WTC11 (cell line): ENCODE measurements around the gene CTNNA1. TPM values are rescaled to one million over a fixed set of nuclear protein-coding genes. Genes with fewer than 3 reads are reported as not detected.
"Not testable (repeated sequence)": the region's sequence is repeated elsewhere in the genome, so short reads cannot be mapped to it uniquely, and the experiment has no call there.

Experiments
- ATAC-seq: fragments of 200-7000 bp; cut with Tn5 transposase; 2 replicates; pipeline ENCODE4 v1.10.0; 2021; ENCODE audit warnings: mild to moderate bottlenecking, moderate library complexity
- CTCF ChIA-PET: fragments of 300-600 bp; sonication (Branson Sonifier 250); formaldehyde crosslinking; loops from one replicate; lab custom pipeline; 2021; ENCODE audit warnings: antibody characterized with exemption; lab: Charles Lee
- POLR2A ChIA-PET: fragments of 350-600 bp; sonication (Branson Sonifier 250); formaldehyde crosslinking; loops from one replicate; lab custom pipeline; 2021; ENCODE audit warnings: antibody characterized with exemption; lab: Charles Lee
- DNase-seq: peaks from one replicate; pipeline ENCODE4 v3.0.0; 2021; ENCODE audit warnings: low spot score
- H3K27ac Mint-ChIP-seq: 2 replicates; pipeline ENCODE4 v1.8.0; 2021; ENCODE audit warnings: mixed read lengths
- H3K27me3 Mint-ChIP-seq: 2 replicates; pipeline ENCODE4 v1.8.0; 2021; ENCODE audit warnings: low read depth, mild to moderate bottlenecking, moderate library complexity, mixed read lengths
- H3K36me3 Mint-ChIP-seq: 2 replicates; pipeline ENCODE4 v1.8.0; 2021; ENCODE audit warnings: mixed read lengths
- H3K4me1 Mint-ChIP-seq: 2 replicates; pipeline ENCODE4 v1.8.0; 2022; ENCODE audit warnings: mixed read lengths
- H3K4me3 Mint-ChIP-seq: 2 replicates; pipeline ENCODE4 v1.8.0; 2021; ENCODE audit warnings: mild to moderate bottlenecking, moderate library complexity, mixed read lengths
- H3K9me3 Mint-ChIP-seq: 2 replicates; pipeline ENCODE4 v1.8.0; 2021; ENCODE audit warnings: mixed read lengths
- CREM ChIP-seq: sonication (generic); formaldehyde crosslinking; IDR thresholded peaks from 2 replicates; pipeline ENCODE4 v1.8.1; 2022; ENCODE audit warnings: mild to moderate bottlenecking, missing genetic modification reagents, moderate library complexity
- ESRRA ChIP-seq: sonication (generic); formaldehyde crosslinking; IDR thresholded peaks from 2 replicates; pipeline ENCODE4 v1.8.1; 2022; ENCODE audit warnings: mild to moderate bottlenecking, missing genetic modification reagents, borderline replicate concordance
- FOXK1 ChIP-seq: sonication (generic); formaldehyde crosslinking; IDR thresholded peaks from 2 replicates; pipeline ENCODE4 v1.8.0; 2022; ENCODE audit warnings: mild to moderate bottlenecking, moderate library complexity, missing genetic modification reagents
- FOXP1 ChIP-seq: sonication (generic); formaldehyde crosslinking; IDR thresholded peaks from 2 replicates; pipeline ENCODE4 v1.8.0; 2022; ENCODE audit warnings: missing genetic modification reagents, mild to moderate bottlenecking, moderate library complexity, borderline replicate concordance
- GABPB1 ChIP-seq: sonication (generic); formaldehyde crosslinking; IDR thresholded peaks from 2 replicates; pipeline ENCODE4 v1.8.1; 2023; ENCODE audit warnings: mild to moderate bottlenecking, missing genetic modification reagents
- KAT7 ChIP-seq: sonication (generic); formaldehyde crosslinking; IDR thresholded peaks from 2 replicates; pipeline ENCODE4 v1.8.1; 2023; ENCODE audit warnings: missing genetic modification reagents, mild to moderate bottlenecking, borderline replicate concordance
- NR1H2 ChIP-seq: sonication (generic); formaldehyde crosslinking; IDR thresholded peaks from 2 replicates; pipeline ENCODE4 v1.9.0; 2021; ENCODE audit warnings: mild to moderate bottlenecking, moderate library complexity, missing genetic modification reagents
- NR2C2 ChIP-seq: sonication (generic); formaldehyde crosslinking; IDR thresholded peaks from 2 replicates; pipeline ENCODE4 v1.8.0; 2022; ENCODE audit warnings: mild to moderate bottlenecking, missing genetic modification reagents
- SOX15 ChIP-seq: fragments of 250-450 bp; sonication (Bioruptor Pico); IDR thresholded peaks from 2 replicates; pipeline ENCODE4 v1.9.0; 2021; ENCODE audit warnings: mild to moderate bottlenecking
- TP53 ChIP-seq: sonication (generic); formaldehyde crosslinking; IDR thresholded peaks from 2 replicates; pipeline ENCODE4 v1.8.1; 2023; ENCODE audit warnings: mild to moderate bottlenecking, missing genetic modification reagents
- ZBTB21 ChIP-seq: sonication (generic); formaldehyde crosslinking; IDR thresholded peaks from 2 replicates; pipeline ENCODE4 v1.8.1; 2023; ENCODE audit warnings: mild to moderate bottlenecking, missing genetic modification reagents, borderline replicate concordance
- ZNF219 ChIP-seq: sonication (generic); formaldehyde crosslinking; IDR thresholded peaks from 2 replicates; pipeline ENCODE4 v1.8.0; 2023; ENCODE audit warnings: missing genetic modification reagents, mild to moderate bottlenecking, borderline replicate concordance
- ZNF232 ChIP-seq: sonication (generic); formaldehyde crosslinking; IDR thresholded peaks from 2 replicates; pipeline ENCODE4 v1.8.0; 2022; ENCODE audit warnings: mild to moderate bottlenecking, missing genetic modification reagents
- ZNF263 ChIP-seq: sonication (generic); formaldehyde crosslinking; IDR thresholded peaks from 2 replicates; pipeline ENCODE4 v1.8.1; 2022; ENCODE audit warnings: low read depth, mild to moderate bottlenecking, moderate library complexity, missing genetic modification reagents
- total RNA-seq: library from RNA; stranded (reverse); gene quantifications from 3 replicates; pipeline ENCODE4 v1.2.3, GENCODE V29; 2021
- TF ChIP-seq, protein P1 (sequence below): sonication (generic); formaldehyde crosslinking; conservative IDR thresholded peaks from 2 replicates; pipeline ENCODE4 v1.8.1; 2023; ENCODE audit warnings: mild to moderate bottlenecking, low read depth, missing genetic modification reagents, moderate library complexity
- TF ChIP-seq, protein P2 (sequence below): sonication (generic); formaldehyde crosslinking; IDR thresholded peaks from 2 replicates; pipeline ENCODE4 v1.8.0; 2023; ENCODE audit warnings: missing genetic modification reagents, mild to moderate bottlenecking, borderline replicate concordance
- TF ChIP-seq, protein P3 (sequence below): sonication (generic); formaldehyde crosslinking; IDR thresholded peaks from 2 replicates; pipeline ENCODE4 v1.8.0; 2022; ENCODE audit warnings: mild to moderate bottlenecking, missing genetic modification reagents
- TF ChIP-seq, protein P4 (sequence below): sonication (generic); formaldehyde crosslinking; IDR thresholded peaks from 2 replicates; pipeline ENCODE4 v1.8.0; 2022; ENCODE audit warnings: mild to moderate bottlenecking, missing genetic modification reagents

Gene CTNNA1
- total RNA-seq, 1 experiment from 2014 or later, result 309 TPM

DNA sequence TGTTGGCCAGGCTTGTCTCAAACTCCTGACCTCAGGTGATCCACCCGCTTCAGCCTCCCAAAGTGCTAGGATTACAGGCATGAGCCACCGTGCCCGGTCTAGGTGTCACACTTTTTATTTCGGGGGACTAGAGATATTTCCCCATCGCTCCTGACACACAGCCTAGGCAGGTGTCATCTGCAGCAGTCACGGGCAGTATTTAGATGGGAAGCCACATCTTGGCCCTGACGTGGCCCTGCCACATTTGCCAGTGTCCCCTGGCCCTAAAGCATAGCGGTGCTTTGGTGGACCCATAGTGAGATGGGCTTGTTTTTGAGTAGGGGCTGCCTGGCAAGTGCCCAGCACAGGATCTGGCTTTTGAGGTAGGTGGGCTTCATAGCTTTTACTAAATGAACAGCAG, 167.0 kb downstream of the CTNNA1 start (continued):
- TF ChIP-seq, protein P1, sequence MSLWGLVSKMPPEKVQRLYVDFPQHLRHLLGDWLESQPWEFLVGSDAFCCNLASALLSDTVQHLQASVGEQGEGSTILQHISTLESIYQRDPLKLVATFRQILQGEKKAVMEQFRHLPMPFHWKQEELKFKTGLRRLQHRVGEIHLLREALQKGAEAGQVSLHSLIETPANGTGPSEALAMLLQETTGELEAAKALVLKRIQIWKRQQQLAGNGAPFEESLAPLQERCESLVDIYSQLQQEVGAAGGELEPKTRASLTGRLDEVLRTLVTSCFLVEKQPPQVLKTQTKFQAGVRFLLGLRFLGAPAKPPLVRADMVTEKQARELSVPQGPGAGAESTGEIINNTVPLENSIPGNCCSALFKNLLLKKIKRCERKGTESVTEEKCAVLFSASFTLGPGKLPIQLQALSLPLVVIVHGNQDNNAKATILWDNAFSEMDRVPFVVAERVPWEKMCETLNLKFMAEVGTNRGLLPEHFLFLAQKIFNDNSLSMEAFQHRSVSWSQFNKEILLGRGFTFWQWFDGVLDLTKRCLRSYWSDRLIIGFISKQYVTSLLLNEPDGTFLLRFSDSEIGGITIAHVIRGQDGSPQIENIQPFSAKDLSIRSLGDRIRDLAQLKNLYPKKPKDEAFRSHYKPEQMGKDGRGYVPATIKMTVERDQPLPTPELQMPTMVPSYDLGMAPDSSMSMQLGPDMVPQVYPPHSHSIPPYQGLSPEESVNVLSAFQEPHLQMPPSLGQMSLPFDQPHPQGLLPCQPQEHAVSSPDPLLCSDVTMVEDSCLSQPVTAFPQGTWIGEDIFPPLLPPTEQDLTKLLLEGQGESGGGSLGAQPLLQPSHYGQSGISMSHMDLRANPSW, result no peak
- no peak for TF ChIP-seq ZNF232 (CRISPR knock-in tag)
- TF ChIP-seq ESRRA, result no peak

DNA sequence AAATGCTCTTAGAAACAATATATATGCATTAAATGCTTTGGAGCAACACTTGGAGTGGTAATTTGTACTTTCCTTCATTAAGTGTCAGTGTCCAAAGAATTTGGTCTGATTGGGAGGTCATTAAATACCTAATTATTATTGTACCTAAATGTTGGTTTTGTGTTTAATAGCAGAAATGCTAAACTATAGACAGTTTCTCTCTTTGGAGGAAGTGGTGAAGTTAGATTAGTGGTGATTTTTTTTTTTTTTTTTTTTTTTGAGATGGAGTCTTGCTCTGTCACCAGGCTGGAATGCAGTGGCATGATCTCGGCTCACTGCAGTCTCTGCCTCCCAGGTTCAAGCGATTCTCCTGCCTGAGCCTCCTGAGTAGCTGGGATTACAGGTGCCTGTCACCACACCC, 168.1 kb downstream of the CTNNA1 start:
- CTCF ChIA-PET, result interaction anchor here (0.7 kb wide), 1 partner anchor 324 kb away, joined by 3 read pairs; no protein-coding TSS in a partner anchor
- peaks cover 26% of the 10 kb centered on the region for H3K36me3 Mint-ChIP-seq
- DNase-seq, H3K27me3 Mint-ChIP-seq, H3K9me3 Mint-ChIP-seq, POLR2A ChIA-PET, ATAC-seq, H3K4me1 Mint-ChIP-seq, H3K4me3 Mint-ChIP-seq: not testable (repeated sequence)
- peak overlapping the region; percentile 60; the same call in 1 of the 2 replicates for H3K27ac Mint-ChIP-seq

DNA sequence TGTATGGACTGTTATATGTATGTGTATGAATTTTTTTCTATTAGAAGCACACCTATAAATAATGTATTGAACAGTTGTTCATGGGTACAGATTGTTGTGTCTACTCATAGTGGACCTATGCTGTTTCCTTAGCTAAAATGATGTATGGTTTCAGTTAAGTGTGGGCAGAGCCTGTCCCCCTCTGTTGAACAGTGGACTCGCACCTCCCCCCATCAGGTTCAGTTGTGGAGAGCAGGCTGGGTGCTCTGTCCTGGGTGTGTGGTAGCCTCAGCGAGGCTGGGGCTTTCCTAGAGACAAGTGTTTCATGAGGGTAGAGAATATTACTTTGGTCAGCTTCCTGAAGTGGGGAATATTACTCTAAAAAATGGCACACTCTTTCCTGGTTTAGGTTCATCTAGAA, 169.3 kb downstream of the CTNNA1 start:
- Mint-ChIP-seq H3K27me3 (no peaks in the 10 kb centered on the region), H3K36me3 (peaks cover 32% of the 10 kb centered on the region), H3K4me3 (no peak overlapping the region), H3K27ac (peak overlapping the region; percentile 52; the same call in 1 of the 2 replicates)
- peak; percentile 32; the same call in 1 of the 2 replicates for ATAC-seq
- POLR2A ChIA-PET, result no interaction called here
- TF ChIP-seq TP53, result no peak
- no peak for TF ChIP-seq NR2C2 (CRISPR knock-in tag)
- TF ChIP-seq ZNF263 (CRISPR knock-in tag), result no peak
- TF ChIP-seq ZBTB21 (CRISPR knock-in tag), result no peak
- no peak for TF ChIP-seq NR1H2
- TF ChIP-seq CREM (CRISPR knock-in tag), result no peak
- TF ChIP-seq SOX15 (CRISPR knock-in tag), result no peak
- no peak for TF ChIP-seq ESRRA
- TF ChIP-seq, all 79 proteins: peak for 0
- CTCF ChIA-PET, result no interaction called here
- Mint-ChIP-seq H3K9me3 (no peaks in the 10 kb centered on the region), H3K4me1 (no peaks in the 10 kb centered on the region)
- no peak for DNase-seq

DNA sequence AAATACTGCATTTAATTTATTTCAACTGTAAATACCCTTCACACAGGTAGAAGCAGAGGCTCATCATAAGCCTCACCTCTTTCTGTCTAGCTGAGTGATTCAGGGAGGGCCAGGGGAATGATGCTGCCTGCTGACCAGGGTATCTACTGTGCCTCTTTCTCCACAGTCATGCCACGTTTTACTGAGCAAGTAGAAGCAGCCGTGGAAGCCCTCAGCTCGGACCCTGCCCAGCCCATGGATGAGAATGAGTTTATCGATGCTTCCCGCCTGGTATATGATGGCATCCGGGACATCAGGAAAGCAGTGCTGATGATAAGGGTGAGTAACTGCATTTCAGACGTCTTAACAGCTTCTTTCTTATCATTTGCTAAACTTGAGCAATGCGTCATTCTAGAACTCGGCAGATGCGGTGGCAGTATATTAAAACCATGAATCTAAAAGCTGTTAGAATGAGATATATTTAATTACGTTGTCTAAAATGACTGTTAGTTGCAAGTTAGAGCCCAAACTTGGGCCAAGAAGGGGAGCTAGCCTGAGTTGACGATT, 171.9 kb downstream of the CTNNA1 start:
- H3K27ac Mint-ChIP-seq, result no peak overlapping the region
- peaks cover 39% of the 10 kb centered on the region for H3K36me3 Mint-ChIP-seq
- TF ChIP-seq, protein P2, sequence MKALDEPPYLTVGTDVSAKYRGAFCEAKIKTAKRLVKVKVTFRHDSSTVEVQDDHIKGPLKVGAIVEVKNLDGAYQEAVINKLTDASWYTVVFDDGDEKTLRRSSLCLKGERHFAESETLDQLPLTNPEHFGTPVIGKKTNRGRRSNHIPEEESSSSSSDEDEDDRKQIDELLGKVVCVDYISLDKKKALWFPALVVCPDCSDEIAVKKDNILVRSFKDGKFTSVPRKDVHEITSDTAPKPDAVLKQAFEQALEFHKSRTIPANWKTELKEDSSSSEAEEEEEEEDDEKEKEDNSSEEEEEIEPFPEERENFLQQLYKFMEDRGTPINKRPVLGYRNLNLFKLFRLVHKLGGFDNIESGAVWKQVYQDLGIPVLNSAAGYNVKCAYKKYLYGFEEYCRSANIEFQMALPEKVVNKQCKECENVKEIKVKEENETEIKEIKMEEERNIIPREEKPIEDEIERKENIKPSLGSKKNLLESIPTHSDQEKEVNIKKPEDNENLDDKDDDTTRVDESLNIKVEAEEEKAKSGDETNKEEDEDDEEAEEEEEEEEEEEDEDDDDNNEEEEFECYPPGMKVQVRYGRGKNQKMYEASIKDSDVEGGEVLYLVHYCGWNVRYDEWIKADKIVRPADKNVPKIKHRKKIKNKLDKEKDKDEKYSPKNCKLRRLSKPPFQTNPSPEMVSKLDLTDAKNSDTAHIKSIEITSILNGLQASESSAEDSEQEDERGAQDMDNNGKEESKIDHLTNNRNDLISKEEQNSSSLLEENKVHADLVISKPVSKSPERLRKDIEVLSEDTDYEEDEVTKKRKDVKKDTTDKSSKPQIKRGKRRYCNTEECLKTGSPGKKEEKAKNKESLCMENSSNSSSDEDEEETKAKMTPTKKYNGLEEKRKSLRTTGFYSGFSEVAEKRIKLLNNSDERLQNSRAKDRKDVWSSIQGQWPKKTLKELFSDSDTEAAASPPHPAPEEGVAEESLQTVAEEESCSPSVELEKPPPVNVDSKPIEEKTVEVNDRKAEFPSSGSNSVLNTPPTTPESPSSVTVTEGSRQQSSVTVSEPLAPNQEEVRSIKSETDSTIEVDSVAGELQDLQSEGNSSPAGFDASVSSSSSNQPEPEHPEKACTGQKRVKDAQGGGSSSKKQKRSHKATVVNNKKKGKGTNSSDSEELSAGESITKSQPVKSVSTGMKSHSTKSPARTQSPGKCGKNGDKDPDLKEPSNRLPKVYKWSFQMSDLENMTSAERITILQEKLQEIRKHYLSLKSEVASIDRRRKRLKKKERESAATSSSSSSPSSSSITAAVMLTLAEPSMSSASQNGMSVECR, result no peak
- CTCF ChIA-PET, result interaction anchor here (1.0 to 1.1 kb wide), 2 partner anchors 11 to 135 kb away, joined by 3 read pairs; no protein-coding TSS in a partner anchor
- no peak for ATAC-seq
- no peaks in the 10 kb centered on the region for H3K4me1 Mint-ChIP-seq
- H3K9me3 Mint-ChIP-seq, result no peaks in the 10 kb centered on the region
- no peak for DNase-seq
- POLR2A ChIA-PET, result no interaction called here
- H3K27me3 Mint-ChIP-seq, result no peaks in the 10 kb centered on the region
- no peak overlapping the region for H3K4me3 Mint-ChIP-seq

DNA sequence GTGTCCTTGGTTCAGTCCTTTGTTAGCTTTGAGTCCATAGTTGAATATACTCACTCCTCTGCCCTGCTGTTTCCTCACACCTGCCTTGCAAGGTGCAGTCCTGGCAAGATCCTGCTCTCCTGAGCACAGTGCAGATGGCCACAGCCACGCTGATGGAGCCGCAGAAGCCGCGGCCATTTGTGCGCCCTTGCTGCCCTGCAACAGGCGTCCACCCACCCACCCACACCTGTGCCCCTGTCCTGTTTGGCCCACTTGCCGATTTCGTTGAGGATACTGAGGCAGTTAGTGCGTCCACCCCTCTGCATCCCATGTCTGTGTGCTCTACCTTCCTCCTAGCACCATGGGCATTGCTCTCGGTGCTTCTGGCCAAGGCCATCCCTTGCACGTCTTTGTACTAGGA, 173.0 kb downstream of the CTNNA1 start:
- CTCF ChIA-PET, result no interaction called here
- POLR2A ChIA-PET, result no interaction called here
- no peak for ATAC-seq
- Mint-ChIP-seq H3K27me3 (no peaks in the 10 kb centered on the region), H3K4me1 (no peaks in the 10 kb centered on the region), H3K4me3 (no peak overlapping the region), H3K9me3 (no peaks in the 10 kb centered on the region), H3K36me3 (peaks cover 49% of the 10 kb centered on the region), H3K27ac (peak overlapping the region; percentile 33)
- DNase-seq, result no peak
- TF ChIP-seq GABPB1 (CRISPR knock-in tag), result no peak
- TF ChIP-seq, protein P3, sequence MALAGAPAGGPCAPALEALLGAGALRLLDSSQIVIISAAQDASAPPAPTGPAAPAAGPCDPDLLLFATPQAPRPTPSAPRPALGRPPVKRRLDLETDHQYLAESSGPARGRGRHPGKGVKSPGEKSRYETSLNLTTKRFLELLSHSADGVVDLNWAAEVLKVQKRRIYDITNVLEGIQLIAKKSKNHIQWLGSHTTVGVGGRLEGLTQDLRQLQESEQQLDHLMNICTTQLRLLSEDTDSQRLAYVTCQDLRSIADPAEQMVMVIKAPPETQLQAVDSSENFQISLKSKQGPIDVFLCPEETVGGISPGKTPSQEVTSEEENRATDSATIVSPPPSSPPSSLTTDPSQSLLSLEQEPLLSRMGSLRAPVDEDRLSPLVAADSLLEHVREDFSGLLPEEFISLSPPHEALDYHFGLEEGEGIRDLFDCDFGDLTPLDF (CRISPR knock-in tag), result no peak
- TF ChIP-seq SOX15 (CRISPR knock-in tag), result no peak
- no peak for TF ChIP-seq CREM (CRISPR knock-in tag)
- no peak for TF ChIP-seq FOXK1 (CRISPR knock-in tag)
- no peak for TF ChIP-seq KAT7 (CRISPR knock-in tag)
- TF ChIP-seq, protein P4, sequence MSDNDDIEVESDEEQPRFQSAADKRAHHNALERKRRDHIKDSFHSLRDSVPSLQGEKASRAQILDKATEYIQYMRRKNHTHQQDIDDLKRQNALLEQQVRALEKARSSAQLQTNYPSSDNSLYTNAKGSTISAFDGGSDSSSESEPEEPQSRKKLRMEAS (CRISPR knock-in tag), result no peak
- no peak for TF ChIP-seq FOXP1 (CRISPR knock-in tag)
- no peak for TF ChIP-seq ZNF219 (CRISPR knock-in tag)
